H9 (cell line): ENCODE data around the gene TMEM184B. TPM values are rescaled to one million over a fixed set of nuclear protein-coding genes. Genes with fewer than 3 reads are reported as not detected.

Experiments
- DNase-seq: peaks from one replicate; pipeline ENCODE4 v3.0.0-alpha.2; 2017
- H2AFZ ChIP-seq: one replicate; pipeline ENCODE4 v1.6.1; 2013; ENCODE audit warnings: mild to moderate bottlenecking, low read length, control low read depth, moderate library complexity
- H2AK5ac ChIP-seq: 2 replicates; pipeline ENCODE4 v1.6.1; 2013; ENCODE audit warnings: low read length, control low read depth, mixed read lengths; ENCODE audit not compliant: insufficient read length
- H2BK120ac ChIP-seq: one replicate; pipeline ENCODE4 v1.6.1; 2013; ENCODE audit warnings: low read depth, mild to moderate bottlenecking, low read length, control low read depth, inconsistent platforms; ENCODE audit not compliant: poor library complexity, severe bottlenecking
- H2BK12ac ChIP-seq: 2 replicates; pipeline ENCODE4 v1.6.1; 2013; ENCODE audit warnings: low read length, control low read depth, mixed read lengths, low read depth; ENCODE audit not compliant: insufficient read length
- H2BK15ac ChIP-seq: 2 replicates; pipeline ENCODE4 v1.6.1; 2013; ENCODE audit warnings: low read depth, low read length, control low read depth
- H2BK20ac ChIP-seq: one replicate; pipeline ENCODE4 v1.6.1; 2013; ENCODE audit warnings: low read depth, mild to moderate bottlenecking, low read length, control low read depth, inconsistent platforms; ENCODE audit not compliant: poor library complexity, severe bottlenecking
- H2BK5ac ChIP-seq: 2 replicates; pipeline ENCODE4 v1.6.1; 2013; ENCODE audit warnings: low read length, control low read depth, mixed read lengths; ENCODE audit not compliant: insufficient read length
- H3K14ac ChIP-seq: 2 replicates; pipeline ENCODE4 v1.6.1; 2013; ENCODE audit warnings: low read length, control low read depth; ENCODE audit not compliant: insufficient read depth
- H3K18ac ChIP-seq: 2 replicates; pipeline ENCODE4 v1.6.1; 2013; ENCODE audit warnings: low read depth, mild to moderate bottlenecking, mixed read lengths, low read length, control low read depth; ENCODE audit not compliant: insufficient read length
- H3K23ac ChIP-seq: 2 replicates; pipeline ENCODE4 v1.6.1; 2013; ENCODE audit warnings: low read length, control low read depth, mixed read lengths, low read depth; ENCODE audit not compliant: insufficient read length
- H3K23me2 ChIP-seq: 2 replicates; pipeline ENCODE4 v1.6.1; 2013; ENCODE audit warnings: low read depth, mild to moderate bottlenecking, mixed read lengths, low read length, control low read depth; ENCODE audit not compliant: insufficient read length, poor library complexity, severe bottlenecking
- H3K27ac ChIP-seq: 2 replicates; pipeline ENCODE4 v1.5.1; 2013; ENCODE audit warnings: low read length, control low read depth, mixed read lengths, low read depth; ENCODE audit not compliant: insufficient read length
- H3K27me3 ChIP-seq: 2 replicates; pipeline ENCODE4 v1.6.1; 2013; ENCODE audit warnings: low read length, control low read depth, inconsistent platforms; ENCODE audit not compliant: insufficient read depth
- H3K4ac ChIP-seq: 2 replicates; pipeline ENCODE4 v1.6.1; 2013; ENCODE audit warnings: low read depth, mild to moderate bottlenecking, control low read depth, inconsistent platforms, low read length, moderate library complexity
- H3K4me1 ChIP-seq: 2 replicates; pipeline ENCODE4 v1.6.1; 2013; ENCODE audit warnings: low read length, control low read depth, inconsistent platforms; ENCODE audit not compliant: insufficient read depth
- H3K4me2 ChIP-seq: 2 replicates; pipeline ENCODE4 v1.6.1; 2013; ENCODE audit warnings: low read length, control low read depth, mixed read lengths; ENCODE audit not compliant: insufficient read length, insufficient read depth
- H3K56ac ChIP-seq: 2 replicates; pipeline ENCODE4 v1.6.1; 2013; ENCODE audit warnings: low read depth, mild to moderate bottlenecking, mixed read lengths, low read length, control low read depth; ENCODE audit not compliant: insufficient read length
- H3K79me1 ChIP-seq: 2 replicates; pipeline ENCODE4 v1.6.1; 2013; ENCODE audit warnings: low read depth, mild to moderate bottlenecking, moderate library complexity, low read length, control low read depth, inconsistent platforms; ENCODE audit not compliant: insufficient read depth, poor library complexity, severe bottlenecking
- H3K79me2 ChIP-seq: 2 replicates; pipeline ENCODE4 v1.6.1; 2013; ENCODE audit warnings: low read length, control low read depth, inconsistent platforms; ENCODE audit not compliant: insufficient read depth
- H3K9ac ChIP-seq: 2 replicates; pipeline ENCODE4 v1.6.1; 2013; ENCODE audit warnings: low read length, control low read depth, mixed read lengths; ENCODE audit not compliant: insufficient read length; ENCODE audit errors: extremely low read depth
- H3K9me3 ChIP-seq: one replicate; pipeline ENCODE4 v1.6.1; 2013; ENCODE audit warnings: low read depth, low read length, inconsistent platforms; ENCODE audit not compliant: control insufficient read depth
- H3T11ph ChIP-seq: one replicate; pipeline ENCODE4 v1.6.1; 2013; ENCODE audit warnings: mild to moderate bottlenecking, low read length, control low read depth, inconsistent platforms
- H4K20me1 ChIP-seq: one replicate; pipeline ENCODE4 v1.6.1; 2013; ENCODE audit not compliant: control insufficient read depth, insufficient read length, insufficient read depth
- H4K5ac ChIP-seq: 2 replicates; pipeline ENCODE4 v1.6.1; 2013; ENCODE audit warnings: low read depth, mild to moderate bottlenecking, mixed read lengths, low read length, control low read depth; ENCODE audit not compliant: insufficient read length
- H4K8ac ChIP-seq: replicated peaks from 2 replicates; pipeline ENCODE4 v1.6.1; 2013; ENCODE audit warnings: low read length, control low read depth, mixed read lengths, low read depth; ENCODE audit not compliant: insufficient read length
- H4K91ac ChIP-seq: 2 replicates; pipeline ENCODE4 v1.6.1; 2013; ENCODE audit warnings: low read depth, mild to moderate bottlenecking, moderate library complexity, mixed read lengths, low read length, control low read depth; ENCODE audit not compliant: insufficient read length
- H3K27ac Mint-ChIP-seq, 3 experiments: 2 replicates in 2 of 3; 3 replicates in 1 of 3; pipeline ENCODE4 v1.8.0; 2020 to 2021; ENCODE audit warnings: mixed read lengths in 3 of 3, mild to moderate bottlenecking in 1 of 3, moderate library complexity in 1 of 3
- H3K27me3 Mint-ChIP-seq: 2 replicates; pipeline ENCODE4 v1.8.0; 2021; ENCODE audit warnings: low read depth, mild to moderate bottlenecking, moderate library complexity, mixed read lengths
- H3K36me3 Mint-ChIP-seq, 3 experiments: 2 replicates in 2 of 3; 3 replicates in 1 of 3; pipeline ENCODE4 v1.8.0; 2020 to 2021; ENCODE audit warnings: low read depth in 3 of 3, mixed read lengths in 3 of 3; ENCODE audit not compliant: insufficient read depth in 1 of 3
- H3K4me1 Mint-ChIP-seq, 2 experiments: 2 replicates each; pipeline ENCODE4 v1.8.0; 2020; ENCODE audit warnings: mixed read lengths in 2 of 2
- H3K4me3 Mint-ChIP-seq, 2 experiments: 2 replicates in 1 of 2; 3 replicates in 1 of 2; pipeline ENCODE4 v1.8.0; 2020 to 2021; ENCODE audit warnings: mild to moderate bottlenecking in 2 of 2, mixed read lengths in 2 of 2, moderate library complexity in 1 of 2
- H3K9me3 Mint-ChIP-seq, 2 experiments: 2 replicates in 1 of 2; 3 replicates in 1 of 2; pipeline ENCODE4 v1.8.0; 2020; ENCODE audit warnings: mild to moderate bottlenecking in 2 of 2, mixed read lengths in 2 of 2, moderate library complexity in 1 of 2
- WGBS: extraction: QIAGEN DNeasy Blood & Tissue Kit; methylation state at CpG from one replicate; pipeline ENCODE4 v1.1.7; 2013; ENCODE audit warnings: missing lambda C conversion rate, low lambda C conversion rate, mixed read lengths; ENCODE audit not compliant: insufficient read length; ENCODE audit errors: extremely low coverage; 5-methylcytosine and 5-hydroxymethylcytosine counted together
- total RNA-seq: library from RNA; stranded (reverse); gene quantifications from 2 replicates; pipeline ENCODE4 v1.2.1, GENCODE V29; 2021
- TF ChIP-seq, protein P1 (sequence below): fragments of 200-600 bp; sonication (generic); conservative IDR thresholded peaks from 3 replicates; pipeline ENCODE4 v1.8.0; 2021; ENCODE audit warnings: antibody characterized with exemption, mild to moderate bottlenecking

The TMEM184B gene
- total RNA-seq, 1 experiment from 2014 or later, result 58.5 TPM

DNA sequence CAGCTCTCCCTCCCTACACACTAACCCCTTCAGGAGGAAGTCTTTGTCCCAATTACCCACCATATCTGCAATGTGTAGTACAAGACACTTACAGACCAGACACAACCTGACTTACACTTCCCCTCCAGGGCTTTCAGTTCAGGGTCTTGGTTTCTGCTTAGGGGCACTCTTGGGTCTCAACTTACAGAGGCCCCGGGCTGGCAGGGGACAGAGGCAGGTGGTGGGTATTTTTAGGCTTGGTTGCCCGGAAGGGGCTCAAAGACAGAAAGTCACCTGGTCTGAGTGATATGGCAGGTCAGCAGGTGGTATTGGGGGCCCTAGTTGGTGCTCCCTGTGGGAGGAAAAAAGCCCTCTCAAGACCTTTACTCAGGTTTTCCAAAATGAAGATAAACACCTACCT lies 3.4 kb upstream of the TMEM184B start:
- Histone ChIP-seq H2BK20ac (no peak overlapping the region), H3K14ac (no peak overlapping the region), H4K91ac (no peak overlapping the region), H2BK120ac (no peak overlapping the region), H3K4ac (no peak overlapping the region), H3K18ac (no peak overlapping the region), H4K5ac (no peak overlapping the region), H4K20me1 (no peaks in the 10 kb centered on the region), H3K23ac (no peak overlapping the region), H3K9ac (no peak overlapping the region), H3K79me1 (no peaks in the 10 kb centered on the region), H2BK15ac (no peak overlapping the region), H3K9me3 (no peaks in the 10 kb centered on the region), H2BK5ac (no peak overlapping the region), H3K4me1 (peaks cover 7% of the 10 kb centered on the region), H3K79me2 (peaks cover 4% of the 10 kb centered on the region; the same call in 1 of the 2 replicates), H2AK5ac (no peak overlapping the region), H3K23me2 (peaks cover 7% of the 10 kb centered on the region), H3K27me3 (no peaks in the 10 kb centered on the region), H3K56ac (no peak overlapping the region), H3T11ph (no peak overlapping the region), H4K8ac (no peak overlapping the region), H2BK12ac (no peak overlapping the region), H3K4me2 (no peak overlapping the region), H2AFZ (no peak overlapping the region), H3K27ac (no peak overlapping the region)
- Mint-ChIP-seq H3K27me3 (peaks cover 5% of the 10 kb centered on the region), H3K4me3 (no peak overlapping the region), H3K36me3 (peaks cover 0 to 5% (median 2%) of the 10 kb centered on the region in 3 experiments; a peak in 3 of 7 replicates), H3K4me1 (peaks cover 30 to 32% of the 10 kb centered on the region in 2 experiments), H3K27ac (no peak overlapping the region), H3K9me3 (no peaks in the 10 kb centered on the region)
- TF ChIP-seq, protein P1, sequence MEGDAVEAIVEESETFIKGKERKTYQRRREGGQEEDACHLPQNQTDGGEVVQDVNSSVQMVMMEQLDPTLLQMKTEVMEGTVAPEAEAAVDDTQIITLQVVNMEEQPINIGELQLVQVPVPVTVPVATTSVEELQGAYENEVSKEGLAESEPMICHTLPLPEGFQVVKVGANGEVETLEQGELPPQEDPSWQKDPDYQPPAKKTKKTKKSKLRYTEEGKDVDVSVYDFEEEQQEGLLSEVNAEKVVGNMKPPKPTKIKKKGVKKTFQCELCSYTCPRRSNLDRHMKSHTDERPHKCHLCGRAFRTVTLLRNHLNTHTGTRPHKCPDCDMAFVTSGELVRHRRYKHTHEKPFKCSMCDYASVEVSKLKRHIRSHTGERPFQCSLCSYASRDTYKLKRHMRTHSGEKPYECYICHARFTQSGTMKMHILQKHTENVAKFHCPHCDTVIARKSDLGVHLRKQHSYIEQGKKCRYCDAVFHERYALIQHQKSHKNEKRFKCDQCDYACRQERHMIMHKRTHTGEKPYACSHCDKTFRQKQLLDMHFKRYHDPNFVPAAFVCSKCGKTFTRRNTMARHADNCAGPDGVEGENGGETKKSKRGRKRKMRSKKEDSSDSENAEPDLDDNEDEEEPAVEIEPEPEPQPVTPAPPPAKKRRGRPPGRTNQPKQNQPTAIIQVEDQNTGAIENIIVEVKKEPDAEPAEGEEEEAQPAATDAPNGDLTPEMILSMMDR, result no peak
- WGBS, result no CpG with 5 or more reads among the region's 2 CpGs
- DNase-seq, result no peak
